HEK293T (cell line): ENCODE measurements around the gene TAS2R31.

Source experiments
- ARNT ChIP-seq: fragments of 450-650 bp; IDR thresholded peaks from 2 replicates; pipeline ENCODE4 v1.6.1; 2017; ENCODE audit warnings: mild to moderate bottlenecking
- BHLHE40 ChIP-seq: fragments of 450-650 bp; IDR thresholded peaks from 2 replicates; pipeline ENCODE4 v1.6.1; 2016; ENCODE audit warnings: mild to moderate bottlenecking, moderate library complexity, borderline replicate concordance
- L3MBTL2 ChIP-seq: fragments of 450-650 bp; conservative IDR thresholded peaks from 2 replicates; pipeline ENCODE4 v1.6.1; 2016; ENCODE audit warnings: mild to moderate bottlenecking
- NFRKB ChIP-seq: fragments of 450-650 bp; IDR thresholded peaks from 2 replicates; pipeline ENCODE4 v1.6.1; 2016; ENCODE audit warnings: mild to moderate bottlenecking, moderate library complexity
- SUZ12 ChIP-seq: fragments of 450-650 bp; IDR thresholded peaks from 2 replicates; pipeline ENCODE4 v1.6.1; 2016; ENCODE audit warnings: mild to moderate bottlenecking
- TF ChIP-seq, protein P1 (sequence below): fragments of 450-650 bp; IDR thresholded peaks from 2 replicates; pipeline ENCODE4 v1.6.1; 2016

DNA sequence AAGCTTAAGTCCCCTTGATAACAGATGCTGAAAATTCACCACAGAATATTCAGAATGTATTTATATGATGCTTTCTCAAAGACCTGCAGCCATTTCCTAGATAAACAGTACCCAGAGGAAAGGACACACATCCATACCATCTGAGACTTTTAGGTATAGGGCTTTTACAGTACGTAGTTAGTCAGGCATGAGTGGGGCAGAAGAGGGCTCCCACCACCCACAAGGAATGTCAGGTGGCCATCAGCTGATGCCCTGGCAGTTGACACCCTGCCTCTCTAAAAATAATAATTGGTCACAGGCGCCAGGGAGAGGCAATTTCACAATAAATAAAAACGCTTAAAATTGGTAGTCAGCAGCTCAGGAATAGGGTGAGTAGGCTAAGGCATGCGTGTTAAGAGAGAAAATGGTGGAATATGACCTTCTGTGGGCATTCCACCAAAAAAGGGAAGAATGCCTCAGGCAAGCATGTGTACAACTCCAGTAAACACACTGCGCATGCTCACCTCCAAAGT, 38.7 kb upstream of the TAS2R31 start:
- TF ChIP-seq ARNT (no peak), L3MBTL2 (no peak), BHLHE40 (no peak), NFRKB (no peak), SUZ12 (no peak)
- TF ChIP-seq, protein P1, sequence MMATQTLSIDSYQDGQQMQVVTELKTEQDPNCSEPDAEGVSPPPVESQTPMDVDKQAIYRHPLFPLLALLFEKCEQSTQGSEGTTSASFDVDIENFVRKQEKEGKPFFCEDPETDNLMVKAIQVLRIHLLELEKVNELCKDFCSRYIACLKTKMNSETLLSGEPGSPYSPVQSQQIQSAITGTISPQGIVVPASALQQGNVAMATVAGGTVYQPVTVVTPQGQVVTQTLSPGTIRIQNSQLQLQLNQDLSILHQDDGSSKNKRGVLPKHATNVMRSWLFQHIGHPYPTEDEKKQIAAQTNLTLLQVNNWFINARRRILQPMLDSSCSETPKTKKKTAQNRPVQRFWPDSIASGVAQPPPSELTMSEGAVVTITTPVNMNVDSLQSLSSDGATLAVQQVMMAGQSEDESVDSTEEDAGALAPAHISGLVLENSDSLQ, result no peak
